Endothelial cell of umbilical vein (primary cell): Measurements from ENCODE around the gene ITIH4. TPM values are rescaled to one million over a fixed set of nuclear protein-coding genes. Genes with fewer than 3 reads are reported as not detected.

Source experiments
- BruUV-seq: library from RNA; stranded (reverse); fragments of 400-500 nt; replicated peaks from 2 replicates; lab custom pipeline; 2021; lab: Mats Ljungman, UMichigan
- CTCF ChIA-PET: fragments of 300-600, 350-600 bp; sonication (Branson Sonifier 250); formaldehyde crosslinking; loops from one replicate; lab custom pipeline; 2021; ENCODE audit warnings: antibody characterized with exemption, inconsistent platforms; lab: Charles Lee
- POLR2A ChIA-PET: fragments of 300-600, 350-600 bp; sonication (Branson Sonifier 250); formaldehyde crosslinking; loops from one replicate; lab custom pipeline; 2021; ENCODE audit warnings: antibody characterized with exemption, inconsistent platforms; lab: Charles Lee
- DNase-seq: peaks from one replicate; pipeline ENCODE4 v3.0.0-alpha.2; 2011; ENCODE audit warnings: low read depth, low spot score
- FAIRE-seq: peaks from 2 replicates; lab custom pipeline; 2011; peaks lifted over from hg19 to GRCh38; lab: Jason Lieb, UNC
- H2AFZ ChIP-seq: 2 replicates; pipeline ENCODE4 v1.6.0; 2012; ENCODE audit warnings: low read depth, low read length, control low read depth, inconsistent platforms
- H3K27ac ChIP-seq: 2 replicates; pipeline ENCODE4 v1.5.1; 2011; ENCODE audit warnings: low read depth, mild to moderate bottlenecking, control low read depth, low read length, moderate library complexity; ENCODE audit not compliant: insufficient read depth
- H3K27me3 ChIP-seq, 2 experiments: 2 replicates each; pipeline versions ENCODE4 v1.6.0 to v1.6.1; 2011; ENCODE audit warnings: low read length in 2 of 2, mixed read lengths in 1 of 2; ENCODE audit not compliant: control insufficient read depth in 2 of 2, insufficient read depth in 2 of 2
- H3K36me3 ChIP-seq, 2 experiments: 2 replicates in 1 of 2; 3 replicates in 1 of 2; pipeline ENCODE4 v1.5.1; 2011; ENCODE audit warnings: low read length in 2 of 2, mild to moderate bottlenecking in 1 of 2, moderate library complexity in 1 of 2; ENCODE audit not compliant: control insufficient read depth in 2 of 2, insufficient read depth in 2 of 2; ENCODE audit errors: extremely low read depth in 1 of 2
- H3K4me1 ChIP-seq: 3 replicates; pipeline ENCODE4 v1.5.1; 2011; ENCODE audit warnings: mild to moderate bottlenecking, low read length; ENCODE audit not compliant: control insufficient read depth, insufficient read depth; ENCODE audit errors: extremely low read depth
- H3K4me2 ChIP-seq: 2 replicates; pipeline ENCODE4 v1.6.1; 2011; ENCODE audit warnings: low read length, control low read depth, mixed read lengths; ENCODE audit not compliant: insufficient read depth
- H3K4me3 ChIP-seq, 3 experiments: fragments of 200-600 bp in 1 of 3; sonication (generic), shearing (Covaris generic) in 1 of 3; replicated peaks in 1 of 3; 2 replicates each; pipeline ENCODE4 v1.5.1; 2011 to 2016; ENCODE audit warnings: control low read depth in 3 of 3, low read length in 3 of 3, mild to moderate bottlenecking in 2 of 3, inconsistent platforms in 1 of 3, low read depth in 1 of 3, moderate library complexity in 1 of 3; ENCODE audit not compliant: insufficient read depth in 1 of 3
- H3K79me2 ChIP-seq: 2 replicates; pipeline ENCODE4 v1.6.0; 2012; ENCODE audit warnings: low read length, inconsistent platforms; ENCODE audit not compliant: control insufficient read depth, insufficient read depth
- H3K9ac ChIP-seq: replicated peaks from 2 replicates; pipeline ENCODE3; 2011; ENCODE audit warnings: low read length, control low read depth; ENCODE audit not compliant: insufficient read depth; ENCODE audit errors: extremely low read depth
- H3K9me1 ChIP-seq: replicated peaks from 3 replicates; pipeline ENCODE4 v1.6.0; 2011; ENCODE audit warnings: mild to moderate bottlenecking, low read length; ENCODE audit not compliant: control insufficient read depth, insufficient read depth; ENCODE audit errors: extremely low read depth
- H3K9me3 ChIP-seq: replicated peaks from 2 replicates; pipeline ENCODE4 v1.5.1; 2012; ENCODE audit warnings: low read length, inconsistent platforms; ENCODE audit not compliant: control insufficient read depth, insufficient read depth
- H4K20me1 ChIP-seq: replicated peaks from 2 replicates; pipeline ENCODE3; 2011; ENCODE audit warnings: mild to moderate bottlenecking, low read length; ENCODE audit not compliant: control insufficient read depth, insufficient read depth; ENCODE audit errors: extremely low read depth
- EZH2 ChIP-seq: IDR thresholded peaks from 2 replicates; pipeline ENCODE4 v1.6.1; 2012; ENCODE audit warnings: borderline replicate concordance, low read depth, mild to moderate bottlenecking, moderate library complexity, low read length, inconsistent platforms; ENCODE audit not compliant: severe bottlenecking
- FOS ChIP-seq: IDR thresholded peaks from 2 replicates; pipeline ENCODE4 v1.6.1; 2011; ENCODE audit warnings: mild to moderate bottlenecking, low read length, moderate library complexity, borderline replicate concordance; ENCODE audit not compliant: insufficient read depth
- GATA2 ChIP-seq: IDR thresholded peaks from 2 replicates; pipeline ENCODE4 v1.7.0; 2011; ENCODE audit warnings: low read depth, mild to moderate bottlenecking, moderate library complexity, mixed read lengths, low read length; ENCODE audit not compliant: insufficient read length, insufficient read depth
- JUN ChIP-seq: IDR thresholded peaks from 2 replicates; pipeline ENCODE4 v1.6.1; 2011; ENCODE audit warnings: borderline replicate concordance, low read depth; ENCODE audit not compliant: insufficient read length, insufficient read depth
- MYC ChIP-seq: IDR thresholded peaks from one replicate; pipeline ENCODE4 v1.6.1; 2011; ENCODE audit warnings: mild to moderate bottlenecking, low read depth, low read length
- POLR2A ChIP-seq: IDR thresholded peaks from 2 replicates; pipeline ENCODE4 v1.6.1; 2012; ENCODE audit warnings: low read depth, mild to moderate bottlenecking, control low read depth, low read length
- POLR2AphosphoS5 ChIP-seq: IDR thresholded peaks from 2 replicates; pipeline ENCODE4 v1.6.1; 2012; ENCODE audit warnings: low read depth, mild to moderate bottlenecking, control low read depth, low read length, moderate library complexity; ENCODE audit not compliant: insufficient read depth
- dilution Hi-C: fragments of 300-500 bp; cut with MboI; formaldehyde crosslinking; loops from one replicate; pipeline ENCODE4 v1.15.0; 2019; ENCODE audit warnings: low sequenced_read_pairs; ENCODE audit not compliant: extremely low pct_ligation_motif_present
- intact Hi-C: fragments of 100-400 bp; cut with micrococcal nuclease; formaldehyde crosslinking; loops from one replicate; pipeline ENCODE4 v1.10.0; 2022
- polyA plus RNA-seq, 4 experiments: library from polyadenylated mRNA; depleted of rRNA in 3 of 4; stranded (reverse) in 3 of 4; unstranded in 1 of 4; fragments of >200 nt; gene quantifications; 2 replicates each; pipeline versions ENCODE4 v1.2.1 to v1.2.3, GENCODE V29; 2011 to 2012; ENCODE audit warnings: missing spikeins in 1 of 4
- total RNA-seq: library from RNA; stranded (reverse); gene quantifications from 2 replicates; pipeline ENCODE4 v1.2.3, GENCODE V29; 2021
- TF ChIP-seq, protein P1 (sequence below), 2 donors: IDR thresholded peaks; 1 replicate in 1 of 2; 2 replicates in 1 of 2; pipeline ENCODE4 v1.5.1; 2011; ENCODE audit warnings: low read length in 2 of 2, mild to moderate bottlenecking in 2 of 2, moderate library complexity in 2 of 2, control low read depth in 1 of 2, inconsistent platforms in 1 of 2, low read depth in 1 of 2; ENCODE audit not compliant: insufficient read depth in 1 of 2; ENCODE audit errors: extremely low read depth in 1 of 2
- TF ChIP-seq, protein P2 (sequence below): IDR thresholded peaks from 2 replicates; pipeline ENCODE4 v1.6.1; 2011; ENCODE audit not compliant: insufficient read depth, insufficient read length

The ITIH4 gene
- total and polyA plus RNA-seq, 2 donors (not counting 3 experiments of a cell fraction or from before 2014, with no cell fraction given), result 0.17 to 2.4 TPM

DNA sequence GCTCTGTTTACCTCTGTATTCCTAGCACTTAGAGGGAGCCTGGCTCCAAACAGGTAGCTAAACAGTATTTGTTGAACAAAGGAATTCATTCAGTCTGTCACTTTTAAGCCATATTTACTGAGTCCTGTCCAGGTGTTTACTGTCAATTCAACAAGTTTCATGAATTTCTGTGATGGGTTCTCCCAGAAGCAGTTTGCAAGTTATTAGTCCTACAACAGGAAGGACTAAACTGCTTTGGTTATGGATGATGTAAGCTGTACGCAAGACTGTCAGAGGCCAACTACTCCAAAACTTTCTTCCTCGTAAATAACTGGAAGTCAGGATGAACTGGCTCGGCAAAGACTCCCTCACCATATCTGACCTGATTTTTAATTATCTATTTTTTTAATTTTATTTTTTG lies 41.8 kb upstream of the ITIH4 start:
- Histone ChIP-seq H3K4me2 (no peak overlapping the region), H3K9me3 (no peaks in the 10 kb centered on the region), H3K4me1 (no peaks in the 10 kb centered on the region), H3K27me3 (no peaks in the 10 kb centered on the region), H4K20me1 (no peaks in the 10 kb centered on the region), H3K9ac (no peak overlapping the region), H3K79me2 (no peaks in the 10 kb centered on the region), H3K9me1 (no peaks in the 10 kb centered on the region), H3K4me3 (no peak overlapping the region), H2AFZ (no peak overlapping the region), H3K36me3 (no peaks in the 10 kb centered on the region), H3K27ac (no peak overlapping the region)
- FAIRE-seq (no peak), DNase-seq (no peak)
- intact Hi-C loops, result no loop called here
- dilution Hi-C loops, result no loop called here
- ChIA-PET POLR2A (no interaction called here), CTCF (no interaction called here)
- BruUV-seq, result no TSS peak
- TF ChIP-seq, protein P1, sequence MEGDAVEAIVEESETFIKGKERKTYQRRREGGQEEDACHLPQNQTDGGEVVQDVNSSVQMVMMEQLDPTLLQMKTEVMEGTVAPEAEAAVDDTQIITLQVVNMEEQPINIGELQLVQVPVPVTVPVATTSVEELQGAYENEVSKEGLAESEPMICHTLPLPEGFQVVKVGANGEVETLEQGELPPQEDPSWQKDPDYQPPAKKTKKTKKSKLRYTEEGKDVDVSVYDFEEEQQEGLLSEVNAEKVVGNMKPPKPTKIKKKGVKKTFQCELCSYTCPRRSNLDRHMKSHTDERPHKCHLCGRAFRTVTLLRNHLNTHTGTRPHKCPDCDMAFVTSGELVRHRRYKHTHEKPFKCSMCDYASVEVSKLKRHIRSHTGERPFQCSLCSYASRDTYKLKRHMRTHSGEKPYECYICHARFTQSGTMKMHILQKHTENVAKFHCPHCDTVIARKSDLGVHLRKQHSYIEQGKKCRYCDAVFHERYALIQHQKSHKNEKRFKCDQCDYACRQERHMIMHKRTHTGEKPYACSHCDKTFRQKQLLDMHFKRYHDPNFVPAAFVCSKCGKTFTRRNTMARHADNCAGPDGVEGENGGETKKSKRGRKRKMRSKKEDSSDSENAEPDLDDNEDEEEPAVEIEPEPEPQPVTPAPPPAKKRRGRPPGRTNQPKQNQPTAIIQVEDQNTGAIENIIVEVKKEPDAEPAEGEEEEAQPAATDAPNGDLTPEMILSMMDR (IDR thresholded peaks at IDR 0.05; ENCODE audit: extremely low read depth in 1 of 2, insufficient read depth in 1 of 2, low read depth in 1 of 2, low read length in 2 of 2), result no peak
- TF ChIP-seq EZH2, result no peak
- no peak for TF ChIP-seq GATA2
- TF ChIP-seq FOS, result no peak
- no peak for TF ChIP-seq MYC
- TF ChIP-seq POLR2AphosphoS5, result no peak
- TF ChIP-seq, protein P2, sequence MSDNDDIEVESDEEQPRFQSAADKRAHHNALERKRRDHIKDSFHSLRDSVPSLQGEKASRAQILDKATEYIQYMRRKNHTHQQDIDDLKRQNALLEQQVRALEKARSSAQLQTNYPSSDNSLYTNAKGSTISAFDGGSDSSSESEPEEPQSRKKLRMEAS, result no peak
- no peak for TF ChIP-seq JUN
- TF ChIP-seq POLR2A, result no peak
